HCT116 (cell line): ENCODE measurements around the gene USO1. TPM values are rescaled to one million over a fixed set of nuclear protein-coding genes. Genes with fewer than 3 reads are reported as not detected.

Source experiments
- ATAC-seq: fragments of 200-7000 bp; cut with Tn5 transposase; 2 replicates; pipeline ENCODE4 v1.9.1; 2020; ENCODE audit warnings: mild to moderate bottlenecking, moderate library complexity
- BruUV-seq: library from RNA; stranded (reverse); fragments of 400-500 nt; replicated peaks from 2 replicates; lab custom pipeline; 2021; lab: Mats Ljungman, UMichigan
- CTCF ChIA-PET: fragments of 300-600 bp; sonication (Branson Sonifier 250); formaldehyde crosslinking; loops from one replicate; lab custom pipeline; 2021; ENCODE audit warnings: antibody characterized with exemption; lab: Charles Lee
- POLR2A ChIA-PET: fragments of 300-600, 350-600 bp; sonication (Branson Sonifier 250); formaldehyde crosslinking; loops from one replicate; lab custom pipeline; 2021; ENCODE audit warnings: antibody characterized with exemption; lab: Charles Lee
- RAD21 ChIA-PET, 2 experiments: fragments of 300-600 bp; sonication (Branson Sonifier 250); formaldehyde crosslinking; loops; one replicate each; lab custom pipeline; 2023; ENCODE audit warnings: low total read pairs in 2 of 2; ENCODE audit not compliant: uncharacterized antibody in 2 of 2, unreplicated experiment in 2 of 2, low non-redundant PET in 1 of 2; lab: Charles Lee
- DNase-seq: peaks from one replicate; pipeline ENCODE4 v3.0.0-alpha.2; 2010; ENCODE audit warnings: low read depth, low spot score
- H2AFZ ChIP-seq: fragments of 200-600 bp; shearing (Covaris generic), sonication (generic); 2 replicates; pipeline ENCODE4 v1.6.1; 2017; ENCODE audit warnings: low read depth, mixed run types, mixed read lengths, antibody characterized with exemption, low read length; ENCODE audit not compliant: poor library complexity, severe bottlenecking
- H3K27ac ChIP-seq: 2 replicates; pipeline ENCODE4 v1.5.1; 2012; ENCODE audit warnings: low read depth, low read length
- H3K27me3 ChIP-seq: fragments of 200-600 bp; sonication (generic); 2 replicates; pipeline ENCODE4 v1.6.1; 2016; ENCODE audit warnings: mixed run types, low read length, mixed read lengths; ENCODE audit not compliant: insufficient read depth
- H3K36me3 ChIP-seq, 2 experiments: fragments of 200-500 bp in 1 of 2; fragments of 200-600 bp in 1 of 2; sonication (Bioruptor generic) in 1 of 2; sonication (generic) in 1 of 2; 2 replicates each; pipeline versions ENCODE4 v1.5.1 to v1.6.1; 2014 to 2016; ENCODE audit warnings: low read length in 2 of 2, inconsistent platforms in 1 of 2, mixed read lengths in 1 of 2, mixed run types in 1 of 2; ENCODE audit not compliant: insufficient read depth in 2 of 2, control insufficient read depth in 1 of 2
- H3K4me1 ChIP-seq, 2 experiments: fragments of 200-600 bp in 1 of 2; sonication (generic) in 1 of 2; 2 replicates each; pipeline versions ENCODE4 v1.5.1 to v1.6.1; 2012 to 2017; ENCODE audit warnings: low read length in 2 of 2, inconsistent platforms in 1 of 2, mild to moderate bottlenecking in 1 of 2, mixed read lengths in 1 of 2, mixed run types in 1 of 2, moderate library complexity in 1 of 2; ENCODE audit not compliant: insufficient read depth in 2 of 2, control insufficient read depth in 1 of 2
- H3K4me2 ChIP-seq: fragments of 200-600 bp; sonication (generic); 2 replicates; pipeline ENCODE4 v1.6.1; 2017; ENCODE audit warnings: mixed run types, low read length, mixed read lengths
- H3K4me3 ChIP-seq, 2 experiments: fragments of 200-600 bp in 1 of 2; sonication (generic) in 1 of 2; replicated peaks in 1 of 2; 2 replicates each; pipeline ENCODE4 v1.5.1; 2011 to 2016; ENCODE audit warnings: low read length in 2 of 2, control low read depth in 1 of 2, low read depth in 1 of 2, mild to moderate bottlenecking in 1 of 2, mixed read lengths in 1 of 2, mixed run types in 1 of 2
- H3K79me2 ChIP-seq: fragments of 200-600 bp; sonication (generic); 2 replicates; pipeline ENCODE4 v1.6.1; 2017; ENCODE audit warnings: mild to moderate bottlenecking, mixed run types, low read length, moderate library complexity, mixed read lengths; ENCODE audit not compliant: insufficient read depth
- H3K9ac ChIP-seq: fragments of 200-600 bp; sonication (generic); 2 replicates; pipeline ENCODE4 v1.6.1; 2016; ENCODE audit warnings: low read length, mixed read lengths
- H3K9me2 ChIP-seq: fragments of 200-600 bp; sonication (generic), shearing (Covaris generic); 2 replicates; pipeline ENCODE4 v1.6.1; 2017; ENCODE audit warnings: mixed run types, mild to moderate bottlenecking, moderate library complexity; ENCODE audit not compliant: insufficient read depth
- H3K9me3 ChIP-seq, 2 experiments: fragments of 200-500 bp in 1 of 2; fragments of 200-600 bp in 1 of 2; sonication (Bioruptor generic) in 1 of 2; sonication (generic) in 1 of 2; 2 replicates each; pipeline ENCODE4 v1.6.1; 2014 to 2017; ENCODE audit warnings: low read length in 2 of 2, mixed read lengths in 2 of 2, inconsistent platforms in 1 of 2, low read depth in 1 of 2, mild to moderate bottlenecking in 1 of 2, mixed run types in 1 of 2, moderate library complexity in 1 of 2; ENCODE audit not compliant: control insufficient read depth in 1 of 2, insufficient read depth in 1 of 2
- H4K20me1 ChIP-seq: fragments of 200-600 bp; sonication (generic), shearing (Covaris generic); 2 replicates; pipeline ENCODE4 v1.6.1; 2017; ENCODE audit warnings: mixed run types, mild to moderate bottlenecking, moderate library complexity; ENCODE audit not compliant: insufficient read depth
- CEBPB ChIP-seq: IDR thresholded peaks from 2 replicates; pipeline ENCODE4 v1.6.1; 2012; ENCODE audit warnings: low read depth
- CTCF ChIP-seq, 3 experiments: fragments of 200-600 bp in 1 of 3; sonication (generic) in 1 of 3; IDR thresholded peaks in 2 of 3; conservative IDR thresholded peaks in 1 of 3; 2 replicates each; pipeline ENCODE4 v1.5.1; 2012 to 2017; ENCODE audit warnings: low read depth in 2 of 3, low read length in 2 of 3, antibody characterized with exemption in 1 of 3, borderline replicate concordance in 1 of 3, control low read depth in 1 of 3, mild to moderate bottlenecking in 1 of 3, mixed read lengths in 1 of 3, mixed run types in 1 of 3, moderate library complexity in 1 of 3; ENCODE audit not compliant: insufficient read depth in 1 of 3
- EGR1 ChIP-seq: IDR thresholded peaks from 2 replicates; pipeline ENCODE4 v1.6.1; 2012; ENCODE audit warnings: low read depth
- EZH2 ChIP-seq: fragments of 200-600 bp; sonication (generic); IDR thresholded peaks from 2 replicates; pipeline ENCODE4 v1.6.1; 2017; ENCODE audit warnings: antibody characterized with exemption, mixed run types
- FOSL1 ChIP-seq: IDR thresholded peaks from 2 replicates; pipeline ENCODE4 v1.6.1; 2012; ENCODE audit warnings: low read depth
- MAX ChIP-seq: IDR thresholded peaks from 2 replicates; pipeline ENCODE4 v1.6.1; 2012
- POLR2AphosphoS5 ChIP-seq: IDR thresholded peaks from 2 replicates; pipeline ENCODE4 v1.6.1; 2011; ENCODE audit warnings: mild to moderate bottlenecking, low read depth, low read length, moderate library complexity
- RAD21 ChIP-seq: IDR thresholded peaks from 2 replicates; pipeline ENCODE4 v1.6.1; 2012; ENCODE audit warnings: low read depth, mild to moderate bottlenecking
- SIN3A ChIP-seq: IDR thresholded peaks from 2 replicates; pipeline ENCODE4 v1.6.1; 2012; ENCODE audit warnings: low read depth
- SP1 ChIP-seq: IDR thresholded peaks from 2 replicates; pipeline ENCODE4 v1.6.1; 2012; ENCODE audit warnings: low read depth
- YY1 ChIP-seq: IDR thresholded peaks from 2 replicates; pipeline ENCODE4 v1.6.1; 2011; ENCODE audit warnings: low read length, low read depth, moderate library complexity, mild to moderate bottlenecking; ENCODE audit not compliant: insufficient replicate concordance; ENCODE audit errors: extremely low read depth
- ZFX ChIP-seq: fragments of 450-650 bp; IDR thresholded peaks from 2 replicates; pipeline ENCODE4 v1.6.1; 2017
- intact Hi-C: fragments of 100-400 bp; cut with micrococcal nuclease; formaldehyde crosslinking; loops from 2 replicates; pipeline ENCODE4 v1.10.0; 2022
- total RNA-seq: library from RNA; stranded (reverse); gene quantifications from one replicate; pipeline ENCODE4 v1.2.1, GENCODE V29; 2021; ENCODE audit not compliant: unreplicated experiment
- TF ChIP-seq, protein P1 (sequence below): IDR thresholded peaks from 2 replicates; pipeline ENCODE4 v1.6.1; 2012; ENCODE audit warnings: low read depth

Gene USO1
- total RNA-seq, 1 experiment from 2014 or later = 72.7 TPM

DNA sequence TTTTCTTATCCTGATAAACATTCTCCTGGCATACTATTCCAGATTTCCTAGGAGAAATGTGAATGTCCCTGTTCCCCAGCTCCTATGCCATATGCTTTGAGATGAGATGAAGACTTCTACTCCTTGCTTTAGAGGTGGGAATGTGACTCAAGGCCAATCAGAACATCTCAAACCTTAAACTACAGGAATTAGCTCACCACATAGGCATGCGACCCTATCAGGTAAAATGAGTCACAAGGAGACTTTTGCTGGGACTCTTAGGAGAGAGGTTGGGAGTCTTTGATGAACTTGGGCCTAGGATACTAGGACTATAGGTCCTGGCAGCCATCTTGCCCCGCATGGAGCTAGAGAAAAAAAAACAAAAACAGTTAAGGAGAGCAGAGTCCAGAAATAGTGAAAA lies 5.8 kb upstream of the USO1 start:
- Histone ChIP-seq H3K27ac (no peak overlapping the region), H3K36me3 (0 out of 4 replicates have a peak, but pooled peaks cover 0 to 3% of the 10 kb centered on the region in 2 experiments)
- no TSS peak for BruUV-seq
- no peak for TF ChIP-seq RAD21
- no peak for TF ChIP-seq POLR2AphosphoS5
- peak; percentile 18; the same call in 1 of the 2 replicates for TF ChIP-seq FOSL1
- no peak for TF ChIP-seq MAX
- TF ChIP-seq, all 23 proteins: peak for 1
- peak overlapping the region; percentile 63 for H3K4me2 ChIP-seq
- DNase-seq = peak; percentile 12
- ATAC-seq = peak; percentile 62
- no peaks in the 10 kb centered on the region for H4K20me1 ChIP-seq
- peaks cover 15 to 28% of the 10 kb centered on the region in 2 experiments for H3K4me1 ChIP-seq
- ChIA-PET POLR2A (no interaction called here), RAD21 (no interaction called here), CTCF (no interaction called here)
- H3K9me3 ChIP-seq = no peaks in the 10 kb centered on the region
- H3K79me2 ChIP-seq = peaks cover 17% of the 10 kb centered on the region
- H2AFZ ChIP-seq = peak overlapping the region; percentile 92
- no peaks in the 10 kb centered on the region for H3K27me3 ChIP-seq
- no peaks in the 10 kb centered on the region for H3K9me2 ChIP-seq
- intact Hi-C loops = no loop called here
- H3K4me3 ChIP-seq = no peak overlapping the region
- H3K9ac ChIP-seq = peak overlapping the region; percentile 39

- Histone ChIP-seq H3K27ac (no peak overlapping the region), H4K20me1 (no peaks in the 10 kb centered on the region), H3K4me1 (peaks cover 13 to 33% of the 10 kb centered on the region in 2 experiments), H3K27me3 (no peaks in the 10 kb centered on the region)
- CTCF ChIA-PET = interaction anchor here (1.5 kb wide), 1 partner anchor 10 kb away, joined by 3 read pairs; no protein-coding TSS in a partner anchor
- TF ChIP-seq SIN3A (no peak), CEBPB (no peak), EZH2 (no peak), ZFX (no peak), FOSL1 (no peak), CTCF (IDR thresholded peaks at IDR 0.05 in 2 of 3, conservative IDR thresholded peaks at IDR 0.05 in 1 of 3; ENCODE audit: borderline replicate concordance in 1 of 3, insufficient read depth in 1 of 3, low read depth in 2 of 3, low read length in 2 of 3) (no peak), YY1 (no peak), SP1 (no peak), EGR1 (no peak), POLR2AphosphoS5 (no peak)
- TF ChIP-seq, protein P1, sequence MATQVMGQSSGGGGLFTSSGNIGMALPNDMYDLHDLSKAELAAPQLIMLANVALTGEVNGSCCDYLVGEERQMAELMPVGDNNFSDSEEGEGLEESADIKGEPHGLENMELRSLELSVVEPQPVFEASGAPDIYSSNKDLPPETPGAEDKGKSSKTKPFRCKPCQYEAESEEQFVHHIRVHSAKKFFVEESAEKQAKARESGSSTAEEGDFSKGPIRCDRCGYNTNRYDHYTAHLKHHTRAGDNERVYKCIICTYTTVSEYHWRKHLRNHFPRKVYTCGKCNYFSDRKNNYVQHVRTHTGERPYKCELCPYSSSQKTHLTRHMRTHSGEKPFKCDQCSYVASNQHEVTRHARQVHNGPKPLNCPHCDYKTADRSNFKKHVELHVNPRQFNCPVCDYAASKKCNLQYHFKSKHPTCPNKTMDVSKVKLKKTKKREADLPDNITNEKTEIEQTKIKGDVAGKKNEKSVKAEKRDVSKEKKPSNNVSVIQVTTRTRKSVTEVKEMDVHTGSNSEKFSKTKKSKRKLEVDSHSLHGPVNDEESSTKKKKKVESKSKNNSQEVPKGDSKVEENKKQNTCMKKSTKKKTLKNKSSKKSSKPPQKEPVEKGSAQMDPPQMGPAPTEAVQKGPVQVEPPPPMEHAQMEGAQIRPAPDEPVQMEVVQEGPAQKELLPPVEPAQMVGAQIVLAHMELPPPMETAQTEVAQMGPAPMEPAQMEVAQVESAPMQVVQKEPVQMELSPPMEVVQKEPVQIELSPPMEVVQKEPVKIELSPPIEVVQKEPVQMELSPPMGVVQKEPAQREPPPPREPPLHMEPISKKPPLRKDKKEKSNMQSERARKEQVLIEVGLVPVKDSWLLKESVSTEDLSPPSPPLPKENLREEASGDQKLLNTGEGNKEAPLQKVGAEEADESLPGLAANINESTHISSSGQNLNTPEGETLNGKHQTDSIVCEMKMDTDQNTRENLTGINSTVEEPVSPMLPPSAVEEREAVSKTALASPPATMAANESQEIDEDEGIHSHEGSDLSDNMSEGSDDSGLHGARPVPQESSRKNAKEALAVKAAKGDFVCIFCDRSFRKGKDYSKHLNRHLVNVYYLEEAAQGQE = no peak
- TF ChIP-seq, all 23 proteins: peak for 0
- DNase-seq (no peak), ATAC-seq (no peak)
- POLR2A ChIA-PET = interaction anchor here (2.9 kb wide), 1 partner anchor 49 kb away, joined by 12 read pairs; no protein-coding TSS in a partner anchor
- no peak overlapping the region for H3K9ac ChIP-seq
- no peaks in the 10 kb centered on the region for H3K9me3 ChIP-seq
- H3K4me3 ChIP-seq = no peak overlapping the region
- no peaks in the 10 kb centered on the region for H3K9me2 ChIP-seq
- RAD21 ChIA-PET = no interaction called here
- H2AFZ ChIP-seq = no peak overlapping the region
- H3K36me3 ChIP-seq = 0 out of 4 replicates have a peak, but pooled peaks cover 0 to 3% of the 10 kb centered on the region in 2 experiments
- peaks cover 48% of the 10 kb centered on the region for H3K79me2 ChIP-seq
- H3K4me2 ChIP-seq = no peak overlapping the region
- intact Hi-C loops = no loop called here
- no TSS peak for BruUV-seq
Observed at GRCh38 chr4:75722417-75722816, 2.0 kb upstream of the USO1 start.
